Measurements from ENCODE around the gene SPP2.

SPP2 gene

DNA sequence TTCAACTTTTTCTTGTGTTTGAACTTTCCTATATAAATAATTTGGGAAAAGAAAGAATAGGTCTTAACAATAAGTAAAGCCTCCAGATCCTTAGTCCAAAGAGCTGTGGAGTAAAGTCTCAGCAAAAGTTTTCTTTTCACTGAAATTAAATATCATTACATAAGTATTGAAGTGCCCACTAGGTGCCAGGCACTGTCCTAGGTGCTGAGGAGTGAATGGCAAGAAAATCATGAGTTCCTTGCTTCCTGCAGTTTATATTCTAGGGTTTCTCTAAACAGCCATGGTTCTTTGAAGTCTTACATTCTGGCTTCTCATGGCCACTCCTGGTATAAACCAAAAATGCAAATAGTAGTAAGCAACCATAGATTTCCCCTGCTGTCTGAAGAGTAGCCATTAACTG, 59.7 kb downstream of the SPP2 start:
- H3K27me3 ChIP-seq (ENCODE audit: insufficient read depth, low read length), result no peaks in the 10 kb centered on the region
- no peak overlapping the region for H3K27ac ChIP-seq (ENCODE audit: low read depth, low read length, poor library complexity, severe bottlenecking)
- H3K79me2 ChIP-seq (ENCODE audit: insufficient read depth, low read length), result no peaks in the 10 kb centered on the region
- no peaks in the 10 kb centered on the region for H4K20me1 ChIP-seq (ENCODE audit: insufficient read depth, low read length)
- H3K4me1 ChIP-seq (ENCODE audit: insufficient read depth, low read length, severe bottlenecking), result no peaks in the 10 kb centered on the region
- H3K9me3 ChIP-seq (ENCODE audit: low read length), result no peaks in the 10 kb centered on the region
- TF ChIP-seq EZH2 (IDR thresholded peaks at IDR 0.05; ENCODE audit: borderline replicate concordance, low read length), result no peak
- TF ChIP-seq, protein P1, sequence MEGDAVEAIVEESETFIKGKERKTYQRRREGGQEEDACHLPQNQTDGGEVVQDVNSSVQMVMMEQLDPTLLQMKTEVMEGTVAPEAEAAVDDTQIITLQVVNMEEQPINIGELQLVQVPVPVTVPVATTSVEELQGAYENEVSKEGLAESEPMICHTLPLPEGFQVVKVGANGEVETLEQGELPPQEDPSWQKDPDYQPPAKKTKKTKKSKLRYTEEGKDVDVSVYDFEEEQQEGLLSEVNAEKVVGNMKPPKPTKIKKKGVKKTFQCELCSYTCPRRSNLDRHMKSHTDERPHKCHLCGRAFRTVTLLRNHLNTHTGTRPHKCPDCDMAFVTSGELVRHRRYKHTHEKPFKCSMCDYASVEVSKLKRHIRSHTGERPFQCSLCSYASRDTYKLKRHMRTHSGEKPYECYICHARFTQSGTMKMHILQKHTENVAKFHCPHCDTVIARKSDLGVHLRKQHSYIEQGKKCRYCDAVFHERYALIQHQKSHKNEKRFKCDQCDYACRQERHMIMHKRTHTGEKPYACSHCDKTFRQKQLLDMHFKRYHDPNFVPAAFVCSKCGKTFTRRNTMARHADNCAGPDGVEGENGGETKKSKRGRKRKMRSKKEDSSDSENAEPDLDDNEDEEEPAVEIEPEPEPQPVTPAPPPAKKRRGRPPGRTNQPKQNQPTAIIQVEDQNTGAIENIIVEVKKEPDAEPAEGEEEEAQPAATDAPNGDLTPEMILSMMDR (IDR thresholded peaks at IDR 0.05; ENCODE audit: low read length), result no peak
- H3K4me3 ChIP-seq (ENCODE audit: low read depth, low read length, poor library complexity, severe bottlenecking), result no peak overlapping the region
- H3F3A ChIP-seq (ENCODE audit: insufficient read depth, low read length), result no peaks in the 10 kb centered on the region
- H3K36me3 ChIP-seq (ENCODE audit: insufficient read depth, low read length), result no peaks in the 10 kb centered on the region
- H3K9me2 ChIP-seq (ENCODE audit: low read depth, low read length), result no peaks in the 10 kb centered on the region
- no peak overlapping the region for H2AFZ ChIP-seq (ENCODE audit: low read length)
- H3K4me2 ChIP-seq (ENCODE audit: low read length), result no peak overlapping the region
- H3K9ac ChIP-seq (ENCODE audit: low read length), result no peak overlapping the region

DNA sequence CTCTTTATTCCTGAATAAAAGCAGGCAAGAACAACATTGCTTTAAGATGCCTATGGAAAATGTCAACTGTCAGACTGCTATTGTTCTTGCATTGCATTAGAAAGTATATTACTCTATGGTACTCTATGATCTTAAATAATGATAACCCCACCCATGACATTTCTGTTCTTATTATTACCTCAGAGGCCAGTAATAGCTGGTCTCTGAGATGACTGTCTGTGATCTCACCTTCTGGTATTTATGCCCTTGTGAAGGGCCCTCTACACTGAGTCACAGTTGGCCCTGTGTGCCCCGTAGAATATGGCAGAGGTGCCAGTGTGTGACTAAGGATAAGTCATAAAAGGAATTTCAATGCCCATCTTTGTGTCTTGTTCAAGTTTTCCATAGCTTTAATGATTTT, 61.0 kb downstream of the SPP2 start:
- H3K9ac ChIP-seq (ENCODE audit: low read length), result no peak overlapping the region
- no peaks in the 10 kb centered on the region for H4K20me1 ChIP-seq (ENCODE audit: insufficient read depth, low read length)
- no peaks in the 10 kb centered on the region for H3K9me2 ChIP-seq (ENCODE audit: low read depth, low read length)
- H2AFZ ChIP-seq (ENCODE audit: low read length), result no peak overlapping the region
- H3K36me3 ChIP-seq (ENCODE audit: insufficient read depth, low read length), result no peaks in the 10 kb centered on the region
- no peaks in the 10 kb centered on the region for H3K79me2 ChIP-seq (ENCODE audit: insufficient read depth, low read length)
- H3F3A ChIP-seq (ENCODE audit: insufficient read depth, low read length), result no peaks in the 10 kb centered on the region
- H3K4me2 ChIP-seq (ENCODE audit: low read length), result no peak overlapping the region
- no peak overlapping the region for H3K27ac ChIP-seq (ENCODE audit: low read depth, low read length, poor library complexity, severe bottlenecking)
- no peaks in the 10 kb centered on the region for H3K9me3 ChIP-seq (ENCODE audit: low read length)
- no peaks in the 10 kb centered on the region for H3K4me1 ChIP-seq (ENCODE audit: insufficient read depth, low read length, severe bottlenecking)
- TF ChIP-seq, protein P1 (IDR thresholded peaks at IDR 0.05; ENCODE audit: low read length), result no peak
- no peaks in the 10 kb centered on the region for H3K27me3 ChIP-seq (ENCODE audit: insufficient read depth, low read length)
- H3K4me3 ChIP-seq (ENCODE audit: low read depth, low read length, poor library complexity, severe bottlenecking), result no peak overlapping the region

DNA sequence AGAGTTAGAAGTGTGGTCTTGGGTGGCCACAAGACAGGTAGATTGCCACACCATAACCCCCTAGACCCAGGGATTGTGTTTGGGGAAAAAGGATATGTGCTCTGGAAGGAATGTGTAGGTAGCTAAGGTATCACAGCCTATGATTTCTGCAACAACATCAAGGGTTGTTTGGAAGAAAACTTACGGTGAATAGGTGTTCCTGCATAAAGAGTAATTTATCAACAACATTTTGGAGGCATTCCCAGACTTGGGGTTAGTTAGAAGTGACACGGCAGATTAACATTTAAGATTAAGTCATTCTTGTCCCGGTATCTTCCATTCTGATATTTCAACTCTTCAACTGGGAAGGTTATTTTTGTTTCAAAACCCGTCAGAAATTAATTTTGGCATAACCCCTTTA, 65.5 kb downstream of the SPP2 start:
- H3K9me3 ChIP-seq (ENCODE audit: low read length), result no peaks in the 10 kb centered on the region
- H3F3A ChIP-seq (ENCODE audit: insufficient read depth, low read length), result no peaks in the 10 kb centered on the region
- H3K36me3 ChIP-seq (ENCODE audit: insufficient read depth, low read length), result no peaks in the 10 kb centered on the region
- H3K27me3 ChIP-seq (ENCODE audit: insufficient read depth, low read length), result no peaks in the 10 kb centered on the region
- H3K4me1 ChIP-seq (ENCODE audit: insufficient read depth, low read length, severe bottlenecking), result no peaks in the 10 kb centered on the region
- H3K79me2 ChIP-seq (ENCODE audit: insufficient read depth, low read length), result no peaks in the 10 kb centered on the region
- no peak overlapping the region for H2AFZ ChIP-seq (ENCODE audit: low read length)
- no peaks in the 10 kb centered on the region for H3K9me2 ChIP-seq (ENCODE audit: low read depth, low read length)
- H3K4me3 ChIP-seq (ENCODE audit: low read depth, low read length, poor library complexity, severe bottlenecking), result no peak overlapping the region
- no peak overlapping the region for H3K9ac ChIP-seq (ENCODE audit: low read length)
- no peaks in the 10 kb centered on the region for H4K20me1 ChIP-seq (ENCODE audit: insufficient read depth, low read length)
- no peak overlapping the region for H3K27ac ChIP-seq (ENCODE audit: low read depth, low read length, poor library complexity, severe bottlenecking)
- no peak overlapping the region for H3K4me2 ChIP-seq (ENCODE audit: low read length)
- no peak for TF ChIP-seq EZH2 (IDR thresholded peaks at IDR 0.05; ENCODE audit: borderline replicate concordance, low read length)
- TF ChIP-seq, protein P1 (IDR thresholded peaks at IDR 0.05; ENCODE audit: low read length), result no peak
